Sigmoid colon (tissue), 7 donors: Measurements from ENCODE around the gene NCOA6. TPM values are rescaled to one million over a fixed set of nuclear protein-coding genes. Genes with fewer than 3 reads are reported as not detected.
A peak's percentile ranks its signal among the peaks of the same experiment; 100 is the strongest.

Experiments used
- DNase-seq: peaks from one replicate; pipeline ENCODE4 v3.0.0-alpha.2; 2019
- H3K27ac ChIP-seq, 4 donors: fragments of 200-600 bp; sonication (generic); one replicate each; pipeline ENCODE4 v1.5.1; 2016 to 2019; ENCODE audit warnings: mild to moderate bottlenecking in 1 of 4
- H3K27me3 ChIP-seq, 3 donors: fragments of 200-600 bp; sonication (generic); one replicate each; pipeline ENCODE4 v1.5.1; 2019; ENCODE audit warnings: mild to moderate bottlenecking in 1 of 3
- H3K36me3 ChIP-seq, 4 donors: fragments of 200-600 bp; sonication (generic); one replicate each; pipeline ENCODE4 v1.5.1; 2016 to 2019
- H3K4me1 ChIP-seq, 4 donors: fragments of 200-600 bp; sonication (generic); one replicate each; pipeline ENCODE4 v1.5.1; 2017 to 2019
- H3K4me3 ChIP-seq, 4 donors: fragments of 200-600 bp; sonication (generic); one replicate each; pipeline ENCODE4 v1.5.1; 2017 to 2019; ENCODE audit warnings: mild to moderate bottlenecking in 2 of 4, moderate library complexity in 1 of 4
- H3K9me3 ChIP-seq, 4 donors: fragments of 200-600 bp in 3 of 4; sonication (generic) in 3 of 4; one replicate each; pipeline versions ENCODE4 v1.5.1 to v1.6.1; 2013 to 2019
- EP300 ChIP-seq, 4 donors: sonication (generic); formaldehyde crosslinking; IDR thresholded peaks; one replicate each; pipeline ENCODE4 v1.6.1; 2017; ENCODE audit warnings: antibody characterized with exemption in 4 of 4
- POLR2A ChIP-seq, 2 donors: fragments of 450-650 bp; IDR thresholded peaks; one replicate each; pipeline ENCODE4 v1.6.1; 2016; ENCODE audit warnings: antibody characterized with exemption in 2 of 2, mild to moderate bottlenecking in 2 of 2, moderate library complexity in 2 of 2
- POLR2AphosphoS5 ChIP-seq, 4 donors: sonication (generic); formaldehyde crosslinking; IDR thresholded peaks; one replicate each; pipeline ENCODE4 v1.6.1; 2017; ENCODE audit warnings: antibody characterized with exemption in 4 of 4
- WGBS, 2 donors: extraction: QIAGEN DNeasy Blood & Tissue Kit; methylation state at CpG; one replicate each; pipeline ENCODE4 v1.1.7; 2013; 5-methylcytosine and 5-hydroxymethylcytosine counted together
- intact Hi-C: fragments of 100-400 bp; cut with DNase I; formaldehyde crosslinking; loops from one replicate; pipeline ENCODE4 v1.15.1; 2023
- polyA plus RNA-seq, 3 donors: library from polyadenylated mRNA; stranded (reverse); fragments of 200-250 nt; gene quantifications; one replicate each; pipeline ENCODE4 v1.2.3, GENCODE V29; 2013
- total RNA-seq, 4 donors: library from RNA; depleted of rRNA; stranded (reverse); fragments of >200 nt; gene quantifications; one replicate each; pipeline ENCODE4 v1.1.0, GENCODE V29; 2016
- TF ChIP-seq, protein P1 (sequence below), 4 experiments: fragments of 450-650 bp in 3 of 4; fragments of 200-600 bp in 1 of 4; IDR thresholded peaks; one replicate each; pipeline ENCODE4 v1.5.1; 2016 to 2019; ENCODE audit warnings: antibody characterized with exemption in 4 of 4, mild to moderate bottlenecking in 3 of 4, moderate library complexity in 2 of 4
- donor health status: healthy with polysubstance abuse.
- donor health status: Bipolar disorder and iron deficiency.
- donor health status: healthy.

NCOA6 gene
- total and polyA plus RNA-seq, 7 donors = 16.9 to 24.9 (median 21.8) TPM

- Histone ChIP-seq H3K27ac (no peak overlapping the region), H3K36me3 (peaks cover 0 to 63% (median 3%) of the 10 kb centered on the region in 4 donors), H3K27me3 (no peaks in the 10 kb centered on the region), H3K9me3 (no peaks in the 10 kb centered on the region), H3K4me1 (peaks cover 0 to 22% (median 15%) of the 10 kb centered on the region in 4 donors), H3K4me3 (no peak overlapping the region)
- intact Hi-C loops = no loop called here
- 80 to 89% methylated on average over 1 of the region's 1 CpG for WGBS, 2 donors
- DNase-seq = no peak
- TF ChIP-seq POLR2AphosphoS5 (IDR thresholded peaks at IDR 0.05) (no peak), POLR2A (IDR thresholded peaks at IDR 0.05) (no peak), EP300 (IDR thresholded peaks at IDR 0.05) (no peak)
- TF ChIP-seq, protein P1, sequence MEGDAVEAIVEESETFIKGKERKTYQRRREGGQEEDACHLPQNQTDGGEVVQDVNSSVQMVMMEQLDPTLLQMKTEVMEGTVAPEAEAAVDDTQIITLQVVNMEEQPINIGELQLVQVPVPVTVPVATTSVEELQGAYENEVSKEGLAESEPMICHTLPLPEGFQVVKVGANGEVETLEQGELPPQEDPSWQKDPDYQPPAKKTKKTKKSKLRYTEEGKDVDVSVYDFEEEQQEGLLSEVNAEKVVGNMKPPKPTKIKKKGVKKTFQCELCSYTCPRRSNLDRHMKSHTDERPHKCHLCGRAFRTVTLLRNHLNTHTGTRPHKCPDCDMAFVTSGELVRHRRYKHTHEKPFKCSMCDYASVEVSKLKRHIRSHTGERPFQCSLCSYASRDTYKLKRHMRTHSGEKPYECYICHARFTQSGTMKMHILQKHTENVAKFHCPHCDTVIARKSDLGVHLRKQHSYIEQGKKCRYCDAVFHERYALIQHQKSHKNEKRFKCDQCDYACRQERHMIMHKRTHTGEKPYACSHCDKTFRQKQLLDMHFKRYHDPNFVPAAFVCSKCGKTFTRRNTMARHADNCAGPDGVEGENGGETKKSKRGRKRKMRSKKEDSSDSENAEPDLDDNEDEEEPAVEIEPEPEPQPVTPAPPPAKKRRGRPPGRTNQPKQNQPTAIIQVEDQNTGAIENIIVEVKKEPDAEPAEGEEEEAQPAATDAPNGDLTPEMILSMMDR (IDR thresholded peaks at IDR 0.05) = no peak
Measured at GRCh38 chr20:34713194-34713943, 112.1 kb downstream of the NCOA6 start.

GRCh38 chr20:34712525-34713192, 112.8 kb downstream of the NCOA6 start:
- DNase-seq = no peak
- Histone ChIP-seq H3K36me3 (peaks cover 0 to 59% (median 3%) of the 10 kb centered on the region in 4 donors), H3K9me3 (no peaks in the 10 kb centered on the region), H3K27me3 (no peaks in the 10 kb centered on the region), H3K4me3 (no peak overlapping the region), H3K27ac (no peak overlapping the region), H3K4me1 (peaks cover 0 to 23% (median 15%) of the 10 kb centered on the region in 4 donors)
- TF ChIP-seq, protein P1 (IDR thresholded peaks at IDR 0.05) = no peak
- no peak for TF ChIP-seq POLR2A (IDR thresholded peaks at IDR 0.05)
- no peak for TF ChIP-seq POLR2AphosphoS5 (IDR thresholded peaks at IDR 0.05)
- TF ChIP-seq EP300 (IDR thresholded peaks at IDR 0.05) = no peak
- WGBS, 2 donors = 77 to 83% methylated on average over 5 of the region's 5 CpGs
- intact Hi-C loops = no loop called here

GRCh38 chr20:34711813-34712430, 113.5 kb downstream of the NCOA6 start:
- TF ChIP-seq POLR2AphosphoS5 (IDR thresholded peaks at IDR 0.05) (no peak), POLR2A (IDR thresholded peaks at IDR 0.05) (no peak), EP300 (IDR thresholded peaks at IDR 0.05) (no peak)
- TF ChIP-seq, protein P1 (IDR thresholded peaks at IDR 0.05) = no peak
- H3K4me1 ChIP-seq = peaks cover 0 to 23% (median 15%) of the 10 kb centered on the region in 4 donors
- H3K27me3 ChIP-seq = no peaks in the 10 kb centered on the region
- peaks cover 0 to 51% (median 3%) of the 10 kb centered on the region in 4 donors for H3K36me3 ChIP-seq
- intact Hi-C loops = no loop called here
- no peak overlapping the region for H3K27ac ChIP-seq
- H3K4me3 ChIP-seq = no peak overlapping the region
- 93 to 94% methylated on average over 3 of the region's 3 CpGs for WGBS, 2 donors
- no peak for DNase-seq
- no peaks in the 10 kb centered on the region for H3K9me3 ChIP-seq

- no peak for TF ChIP-seq POLR2AphosphoS5 (IDR thresholded peaks at IDR 0.05)
- TF ChIP-seq, protein P1 (IDR thresholded peaks at IDR 0.05) = no peak
- no peak for TF ChIP-seq EP300 (IDR thresholded peaks at IDR 0.05)
- TF ChIP-seq POLR2A (IDR thresholded peaks at IDR 0.05) = no peak
- no peak overlapping the region for H3K4me3 ChIP-seq
- H3K27ac ChIP-seq = peak overlapping the region in 3 of 4 donors; percentile 92 to 97 (median 97)
- no peaks in the 10 kb centered on the region for H3K27me3 ChIP-seq
- 92 to 94% methylated on average over 9 of the region's 9 CpGs for WGBS, 2 donors
- H3K36me3 ChIP-seq = peaks cover 0 to 42% (median 3%) of the 10 kb centered on the region in 4 donors
- intact Hi-C loops = no loop called here
- no peaks in the 10 kb centered on the region for H3K9me3 ChIP-seq
- peaks cover 0 to 25% (median 18%) of the 10 kb centered on the region in 4 donors for H3K4me1 ChIP-seq
- no peak for DNase-seq
Measured at GRCh38 chr20:34710861-34711574, 114.4 kb downstream of the NCOA6 start.
